OCI-M1 (cell line): ENCODE results near the gene CYB5B.

ENCODE experiments used
- DNase-seq: peaks from one replicate; lab custom pipeline; 2025; lab: John Stamatoyannopoulos, UW

Gene CYB5B

DNA sequence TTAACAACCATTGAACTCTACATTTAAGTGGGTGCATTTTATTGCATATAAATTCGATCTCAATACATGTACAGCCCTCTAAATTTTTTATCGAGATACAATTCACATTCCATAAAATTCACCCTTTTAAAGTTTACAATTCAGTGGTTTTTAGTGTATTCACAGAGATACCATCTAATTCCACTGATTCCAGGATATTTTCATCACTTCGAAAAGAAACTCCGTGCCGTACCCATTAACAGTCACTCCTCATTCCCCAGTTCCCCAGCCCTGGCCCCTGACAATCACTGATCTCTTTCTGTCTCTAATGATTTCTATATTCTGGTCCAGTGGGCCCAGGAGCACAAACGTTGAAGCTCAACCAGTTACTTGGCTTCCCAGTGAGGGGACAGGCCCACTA lies 61.4 kb downstream of the CYB5B start:
- DNase-seq, result no peak

GRCh38 chr16:69486272-69486671 lies 61.9 kb downstream of the CYB5B start:
- DNase-seq, result no peak

DNA sequence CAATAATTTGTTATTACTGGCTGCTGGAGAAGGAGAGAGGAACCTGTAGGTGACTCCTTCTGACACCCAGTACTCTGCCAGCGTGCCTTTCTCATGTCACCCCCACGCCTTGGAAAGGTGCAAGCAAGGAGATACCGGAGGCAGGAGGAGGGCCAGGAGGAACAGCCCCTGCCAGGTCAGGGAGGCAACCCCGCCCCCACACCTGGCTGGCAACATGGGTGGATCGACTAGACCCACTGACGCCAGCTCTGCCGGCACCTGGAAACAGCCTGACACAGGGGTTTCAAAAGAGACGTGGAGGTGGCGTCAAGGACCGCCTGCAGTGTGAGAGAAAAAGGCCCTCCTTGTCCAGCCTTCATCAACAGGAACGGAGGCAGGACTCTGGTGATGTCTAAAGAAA lies 62.3 kb downstream of the CYB5B start:
- no peak for DNase-seq

DNA sequence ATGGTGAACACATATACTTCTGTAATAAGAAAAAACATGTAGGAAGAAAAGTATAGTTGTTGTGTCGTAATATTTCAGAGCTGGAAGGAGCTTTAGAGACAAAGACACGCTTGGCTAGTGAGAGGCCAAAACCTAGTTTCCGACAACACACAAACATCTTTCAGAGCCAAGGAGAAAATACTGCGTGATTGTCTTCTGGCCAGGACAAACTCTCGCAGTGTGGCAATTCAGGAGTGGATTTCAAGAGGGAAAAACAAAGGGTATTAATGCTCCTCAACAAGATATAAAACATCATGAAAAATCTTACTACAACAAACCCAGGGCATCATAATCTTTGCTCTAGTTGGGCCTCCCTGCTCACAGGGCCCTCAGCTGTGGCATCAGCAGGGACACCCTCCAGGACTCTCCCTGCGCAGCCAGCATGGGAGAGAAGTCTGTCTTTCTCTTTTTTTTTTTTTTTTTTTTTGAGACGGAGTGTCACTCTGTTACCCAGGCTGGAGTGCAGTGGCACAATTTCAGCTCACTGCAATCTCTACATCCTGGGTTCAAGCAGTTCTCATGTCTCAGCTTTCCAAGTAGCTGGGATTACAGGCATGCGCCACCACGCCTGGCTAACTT lies 66.4 kb downstream of the CYB5B start:
- no peak for DNase-seq

- DNase-seq, result peak; percentile 45
Measured at GRCh38 chr16:69494991-69495392, 70.6 kb downstream of the CYB5B start.

GRCh38 chr16:69495821-69496220 lies 71.4 kb downstream of the CYB5B start:
- DNase-seq, result no peak

GRCh38 chr16:69496376-69496775 lies 72.0 kb downstream of the CYB5B start:
- no peak for DNase-seq

GRCh38 chr16:69496896-69497295 lies 72.5 kb downstream of the CYB5B start:
- DNase-seq, result no peak

- DNase-seq, result no peak
Measured at GRCh38 chr16:69497876-69498596, 73.6 kb downstream of the CYB5B start.

- DNase-seq, result no peak
Measured at GRCh38 chr16:69498926-69499325, 74.5 kb downstream of the CYB5B start.

- DNase-seq, result no peak
Measured at GRCh38 chr16:69499541-69500230, 75.3 kb downstream of the CYB5B start.

DNA sequence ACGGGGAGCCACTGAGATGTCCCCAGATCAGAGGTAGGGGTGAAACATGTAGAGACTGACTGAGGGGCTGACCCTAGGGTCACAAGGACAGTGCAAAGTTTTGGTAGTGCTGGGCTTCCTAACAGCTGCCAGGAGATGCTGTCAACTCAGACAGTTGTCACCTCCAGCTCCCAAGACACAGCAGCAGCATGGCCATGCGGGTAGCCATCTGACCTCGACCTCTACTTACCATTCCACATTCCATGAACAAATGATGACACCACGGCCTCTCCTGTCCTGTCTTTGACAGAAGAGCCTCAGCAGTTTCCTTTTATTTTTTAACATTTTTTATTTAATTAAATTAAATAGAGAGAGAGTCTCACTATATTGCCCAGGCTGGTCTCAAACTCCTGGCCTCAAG lies 76.1 kb downstream of the CYB5B start:
- no peak for DNase-seq

GRCh38 chr16:69501956-69502745 lies 77.7 kb downstream of the CYB5B start:
- peak; percentile 29 for DNase-seq

DNA sequence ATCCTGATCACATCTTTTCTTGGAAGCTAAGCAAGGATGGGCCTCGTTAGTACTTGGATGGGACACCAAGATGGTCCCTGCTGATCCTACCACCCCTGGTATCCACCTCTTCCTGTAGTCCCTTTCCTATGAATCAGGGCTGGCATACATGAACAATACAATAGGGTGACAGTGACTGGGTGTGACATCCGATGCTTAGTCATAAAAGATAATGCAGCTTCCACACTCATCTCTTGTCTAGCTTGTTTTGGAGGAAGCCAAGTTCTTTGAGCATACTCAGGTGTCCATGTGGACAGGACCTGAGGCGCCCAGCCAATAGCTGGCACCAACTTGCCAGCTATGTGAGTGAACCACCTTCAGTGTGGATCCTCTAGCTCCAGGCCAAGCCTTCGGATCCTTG lies 78.8 kb downstream of the CYB5B start:
- DNase-seq, result no peak

DNA sequence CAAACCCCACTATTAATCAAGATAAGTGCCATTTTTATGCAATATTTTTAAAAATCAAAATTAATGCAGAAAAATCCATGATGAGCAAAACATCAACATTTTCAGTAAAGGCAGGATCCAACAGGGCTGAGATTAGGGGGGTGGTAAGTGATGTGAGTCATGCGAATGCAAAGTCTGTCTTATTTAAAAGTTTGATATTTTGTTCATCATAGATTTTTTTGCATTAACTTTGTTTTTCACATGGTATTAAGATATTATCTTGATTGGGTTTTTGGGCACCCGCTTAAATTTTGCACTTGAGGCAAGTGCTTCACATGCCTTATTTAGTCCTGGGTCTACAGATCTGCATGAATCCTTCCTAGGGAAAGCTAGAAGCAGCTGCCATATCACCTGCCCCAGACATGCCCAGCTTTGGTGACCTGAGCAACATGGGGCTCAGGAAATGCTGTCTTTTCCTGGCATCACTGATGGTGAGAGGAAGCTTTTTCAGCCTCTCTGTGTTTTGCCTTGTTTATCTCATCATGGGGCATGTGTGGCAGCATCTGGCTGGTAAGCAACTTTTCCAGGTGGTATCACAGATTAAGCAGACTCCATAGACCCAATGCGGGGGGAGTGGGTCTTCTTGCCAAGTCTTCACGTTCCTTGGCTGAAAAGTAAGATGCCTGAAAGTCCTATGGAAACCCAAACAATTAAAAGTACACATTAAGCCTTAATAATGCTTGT lies 83.8 kb downstream of the CYB5B start:
- DNase-seq, result no peak

DNA sequence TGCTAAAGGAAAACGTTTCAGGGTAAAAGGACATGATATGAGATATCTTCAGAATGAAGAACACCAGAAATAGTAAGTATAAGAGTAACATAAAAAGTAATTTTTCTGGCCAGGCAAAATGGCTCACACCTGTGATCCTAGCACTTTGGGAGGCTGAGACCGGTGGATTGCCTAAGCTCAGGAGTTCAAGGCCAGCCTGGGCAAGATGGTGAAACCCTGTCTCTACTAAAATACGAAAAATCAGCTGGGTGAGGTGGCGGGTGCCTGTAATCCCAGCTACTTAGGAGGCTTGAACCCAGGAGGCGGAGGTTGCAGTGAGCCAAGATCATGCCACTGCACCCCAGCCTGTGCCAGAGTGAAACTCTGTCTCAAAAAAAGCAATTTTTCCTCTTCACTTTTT lies 84.7 kb downstream of the CYB5B start:
- DNase-seq, result no peak

- no peak for DNase-seq
Measured at GRCh38 chr16:69511651-69512050, 87.2 kb downstream of the CYB5B start.

- DNase-seq, result no peak
Measured at GRCh38 chr16:69513180-69513966, 89.0 kb downstream of the CYB5B start.

- no peak for DNase-seq
Measured at GRCh38 chr16:69514356-69514755, 89.9 kb downstream of the CYB5B start.
